ENCODE results near the gene PTPN3. TPM values are rescaled to one million over a fixed set of nuclear protein-coding genes. Genes with fewer than 3 reads are reported as not detected.

The PTPN3 gene
- total RNA-seq, 1 experiment from 2014 or later, result 10.4 TPM

Small RNA genes lying within 50 kb of the gene (microRNA-seq; reads per million reads assigned to microRNA genes)
- 1.6 reads per million for gene MIR3927 (ENCODE audit: unreplicated experiment)

Other genes with a start within 250 kb of the PTPN3 start
- 27.8 TPM for gene EPB41L4B, start 177.2 kb downstream of the PTPN3 start, total RNA-seq (2021; ENCODE audit: unreplicated experiment)